Central memory CD8-positive, alpha-beta T cell (primary cell): Measurements from ENCODE around the gene SH2D2A.

Source experiments
- ATAC-seq: fragments of 150-1000 bp; cut with Tn5 transposase; replicated peaks from 2 replicates; pipeline ENCODE4 v1.10.0; 2022; ENCODE audit warnings: mild to moderate bottlenecking, moderate FRiP score, moderate number of reproducible peaks; ENCODE audit not compliant: poor library complexity, severe bottlenecking; ENCODE audit errors: extremely low read depth
- DNase-seq, 2 donors: peaks; one replicate each; pipeline ENCODE4 v3.0.0; 2021; ENCODE audit warnings: low spot score in 2 of 2
- H3K27ac Mint-ChIP-seq: one replicate; pipeline ENCODE4 v1.8.0; 2022; ENCODE audit warnings: low read depth, mild to moderate bottlenecking, moderate library complexity, mixed read lengths
- H3K27me3 Mint-ChIP-seq: one replicate; pipeline ENCODE4 v1.8.0; 2022; ENCODE audit warnings: mixed read lengths
- H3K36me3 Mint-ChIP-seq: one replicate; pipeline ENCODE4 v1.8.0; 2022; ENCODE audit warnings: mild to moderate bottlenecking, moderate library complexity, mixed read lengths; ENCODE audit not compliant: insufficient read depth
- H3K4me1 Mint-ChIP-seq: one replicate; pipeline ENCODE4 v1.8.0; 2022; ENCODE audit warnings: mixed read lengths
- H3K4me3 Mint-ChIP-seq: one replicate; pipeline ENCODE4 v1.8.0; 2022; ENCODE audit warnings: mild to moderate bottlenecking, moderate library complexity, mixed read lengths
- H3K9me3 Mint-ChIP-seq: one replicate; pipeline ENCODE4 v1.8.0; 2022; ENCODE audit warnings: mixed read lengths

Gene SH2D2A

DNA sequence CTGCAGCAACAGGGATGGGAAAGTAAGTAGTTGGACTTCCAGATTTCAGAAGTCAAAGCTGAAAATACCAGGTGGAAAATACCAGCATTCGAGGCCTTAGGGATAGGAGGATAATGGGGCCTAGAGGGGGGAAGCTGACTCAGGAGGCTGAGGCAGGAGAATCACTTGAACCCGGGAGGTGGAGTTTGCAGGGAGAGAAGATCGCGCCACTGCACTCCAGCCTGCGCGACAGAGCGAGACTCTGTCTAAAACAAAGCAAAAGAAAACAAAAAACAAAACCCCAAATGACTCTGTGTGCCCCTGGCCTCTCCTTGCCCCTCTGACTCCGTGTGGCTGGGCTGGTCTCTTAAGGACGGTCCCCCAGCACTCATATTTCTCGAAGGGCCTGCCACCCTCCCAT is 3.4 kb downstream of the SH2D2A start:
- ATAC-seq = no peak
- Mint-ChIP-seq H3K36me3 (peaks cover 68% of the 10 kb centered on the region), H3K9me3 (no peaks in the 10 kb centered on the region), H3K4me3 (peak overlapping the region; percentile 82), H3K27ac (peak overlapping the region; percentile 97), H3K4me1 (peaks cover 78% of the 10 kb centered on the region), H3K27me3 (no peaks in the 10 kb centered on the region)
- DNase-seq = no peak

DNA sequence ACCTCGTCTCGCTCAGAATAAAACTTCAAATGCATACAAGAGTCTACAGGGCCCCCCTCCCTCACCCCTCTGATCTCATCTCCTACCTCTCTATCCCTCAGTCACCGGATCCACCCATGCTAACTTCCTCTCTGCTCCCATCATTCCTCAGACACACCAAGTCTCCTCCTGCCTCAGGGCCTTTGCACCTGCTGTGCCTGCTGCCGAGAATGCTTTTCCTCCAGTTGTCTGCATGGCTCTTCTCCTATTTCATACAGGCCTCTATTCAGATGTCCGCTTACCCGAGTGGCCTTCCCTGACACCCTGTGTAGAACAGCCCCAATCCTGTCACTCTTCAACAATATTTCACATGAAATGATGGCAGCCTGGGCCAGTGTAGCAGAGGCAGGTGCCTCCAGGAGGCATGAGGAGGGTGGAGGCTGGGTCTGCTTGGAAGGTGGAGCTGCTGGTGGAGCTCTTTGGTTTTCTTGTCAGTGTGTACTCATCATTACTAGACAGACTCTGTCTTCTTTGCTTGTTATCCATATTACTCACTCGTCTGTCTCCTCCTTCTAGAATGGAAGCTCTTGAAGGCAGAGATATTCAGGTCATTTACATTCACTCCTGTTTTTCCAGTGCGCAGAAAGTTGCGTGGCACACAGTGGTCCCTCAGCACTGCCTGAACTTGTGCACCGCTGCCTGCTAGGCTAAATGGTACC is 4.2 kb downstream of the SH2D2A start:
- H3K36me3 Mint-ChIP-seq = peaks cover 71% of the 10 kb centered on the region
- peak overlapping the region; percentile 97 for H3K27ac Mint-ChIP-seq
- H3K4me1 Mint-ChIP-seq = peaks cover 87% of the 10 kb centered on the region
- H3K27me3 Mint-ChIP-seq = no peaks in the 10 kb centered on the region
- peak overlapping the region; percentile 82 for H3K4me3 Mint-ChIP-seq
- ATAC-seq (no peak), DNase-seq (no peak)
- no peaks in the 10 kb centered on the region for H3K9me3 Mint-ChIP-seq

- DNase-seq (no peak), ATAC-seq (no peak)
- Mint-ChIP-seq H3K9me3 (no peaks in the 10 kb centered on the region), H3K4me1 (peaks cover 79% of the 10 kb centered on the region), H3K36me3 (peaks cover 68% of the 10 kb centered on the region), H3K27me3 (no peaks in the 10 kb centered on the region), H3K4me3 (peak overlapping the region; percentile 82), H3K27ac (peak overlapping the region; percentile 97)
These were observed 5.5 kb downstream of the SH2D2A start for GRCh38 chr1:156811168-156811567.

- H3K36me3 Mint-ChIP-seq = peaks cover 69% of the 10 kb centered on the region
- no peak overlapping the region for H3K4me3 Mint-ChIP-seq
- no peak for DNase-seq
- H3K27ac Mint-ChIP-seq = peak overlapping the region; percentile 94
- H3K27me3 Mint-ChIP-seq = no peaks in the 10 kb centered on the region
- H3K4me1 Mint-ChIP-seq = peaks cover 67% of the 10 kb centered on the region
- no peaks in the 10 kb centered on the region for H3K9me3 Mint-ChIP-seq
- ATAC-seq = no peak
These were observed 6.8 kb downstream of the SH2D2A start for GRCh38 chr1:156809711-156810366.

- Mint-ChIP-seq H3K4me3 (peak overlapping the region; percentile 23), H3K27ac (peak overlapping the region; percentile 94), H3K9me3 (no peaks in the 10 kb centered on the region), H3K36me3 (peaks cover 63% of the 10 kb centered on the region), H3K27me3 (no peaks in the 10 kb centered on the region), H3K4me1 (peaks cover 67% of the 10 kb centered on the region)
- ATAC-seq (no peak), DNase-seq (no peak)
These were observed 7.4 kb downstream of the SH2D2A start for GRCh38 chr1:156809281-156809680.

DNA sequence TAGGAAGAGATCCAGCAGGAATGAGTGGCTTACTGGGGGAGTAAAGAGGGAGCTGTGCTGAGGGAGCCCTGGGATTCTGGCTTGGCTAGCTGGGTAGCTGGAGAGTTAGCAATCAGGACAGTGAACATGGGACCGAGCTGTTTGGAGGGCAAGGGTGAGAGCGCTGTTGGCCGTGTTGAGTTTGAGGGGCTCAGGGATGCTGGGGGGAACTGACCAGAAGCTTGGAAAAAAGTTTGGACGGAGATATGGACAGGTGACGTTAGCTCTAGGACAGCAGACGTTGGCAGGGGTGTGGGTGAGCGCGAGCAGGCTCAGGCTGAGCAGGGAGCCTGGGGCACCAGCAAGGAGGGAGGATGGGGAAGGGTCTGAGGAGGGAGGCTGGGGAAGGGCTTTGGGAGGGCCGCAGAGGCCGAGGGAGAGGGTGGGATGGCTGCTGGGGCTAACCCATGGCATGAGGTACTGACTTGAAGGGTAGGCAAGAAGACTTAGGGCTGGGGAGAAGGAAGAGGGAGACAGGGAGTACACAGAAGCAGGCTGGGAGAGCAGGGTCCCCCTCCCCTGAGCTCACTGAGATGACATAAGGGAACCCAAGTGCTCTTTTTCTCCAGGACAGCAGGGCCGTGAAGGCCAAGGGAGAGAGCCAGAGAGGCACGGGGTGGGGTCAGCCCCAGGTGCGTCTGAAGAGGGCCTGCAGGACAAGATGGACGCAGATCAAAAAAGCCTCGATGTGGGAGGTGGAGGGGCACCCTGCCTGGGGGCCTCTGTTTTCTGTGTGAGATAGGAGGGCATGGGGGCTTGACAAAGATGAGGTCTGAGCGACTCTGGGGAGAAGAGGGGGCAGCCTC is 8.2 kb downstream of the SH2D2A start:
- H3K4me1 Mint-ChIP-seq = peaks cover 67% of the 10 kb centered on the region
- H3K9me3 Mint-ChIP-seq = no peaks in the 10 kb centered on the region
- no peaks in the 10 kb centered on the region for H3K27me3 Mint-ChIP-seq
- ATAC-seq = no peak
- peak overlapping the region; percentile 94 for H3K27ac Mint-ChIP-seq
- peak overlapping the region; percentile 41 for H3K4me3 Mint-ChIP-seq
- H3K36me3 Mint-ChIP-seq = peaks cover 60% of the 10 kb centered on the region
- DNase-seq = no peak

GRCh38 chr1:156807627-156808026 is 9.0 kb downstream of the SH2D2A start:
- Mint-ChIP-seq H3K36me3 (peaks cover 64% of the 10 kb centered on the region), H3K4me1 (peaks cover 64% of the 10 kb centered on the region), H3K4me3 (peak overlapping the region; percentile 41), H3K27me3 (no peaks in the 10 kb centered on the region), H3K9me3 (no peaks in the 10 kb centered on the region), H3K27ac (peak overlapping the region; percentile 94)
- DNase-seq = no peak
- peak; percentile 30 for ATAC-seq

DNA sequence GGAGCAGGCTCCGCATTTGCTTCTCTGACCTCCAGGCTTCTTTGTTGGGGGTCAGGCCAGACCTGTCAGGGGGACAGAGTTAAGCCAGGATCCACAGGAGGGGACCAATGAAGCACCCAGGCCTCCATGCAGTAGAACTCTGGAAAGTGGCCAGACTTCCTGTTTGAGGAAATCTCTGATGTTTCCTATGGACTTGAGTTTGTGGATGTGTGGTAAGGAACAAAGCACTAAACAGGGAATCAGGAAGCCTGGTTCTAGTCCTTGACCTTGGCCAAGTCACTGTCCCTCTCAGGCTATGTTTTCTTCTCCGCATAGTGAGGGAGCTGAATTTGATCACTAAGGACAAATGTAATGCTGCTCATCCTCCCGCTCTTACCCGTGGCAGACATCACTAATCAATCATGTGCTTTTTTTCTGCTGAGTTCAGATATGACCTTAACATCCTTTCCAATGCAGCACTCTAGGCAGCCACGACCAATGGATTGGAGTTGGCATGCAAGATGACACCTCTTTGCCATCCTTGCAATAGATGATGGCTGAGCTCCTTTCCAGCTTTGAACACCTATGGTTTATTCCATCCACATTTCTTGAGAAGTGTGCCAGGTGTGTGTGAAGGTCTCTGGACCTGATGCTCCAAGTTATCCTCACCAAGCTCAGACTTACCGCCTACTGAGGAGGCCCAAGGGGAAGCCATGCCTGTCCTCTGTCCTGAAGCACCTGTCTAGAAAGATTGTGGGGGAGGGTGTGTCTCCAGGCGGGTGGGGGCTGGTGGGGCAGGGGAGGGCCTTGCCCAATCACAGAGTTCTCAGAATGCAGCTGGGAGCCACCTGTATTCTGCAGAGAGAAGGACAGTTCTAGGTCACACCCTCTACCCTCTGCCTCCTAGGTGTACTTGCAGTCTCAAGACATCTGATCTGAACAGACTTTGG is 9.9 kb downstream of the SH2D2A start:
- H3K4me1 Mint-ChIP-seq = peaks cover 61% of the 10 kb centered on the region
- H3K9me3 Mint-ChIP-seq = no peaks in the 10 kb centered on the region
- peak overlapping the region; percentile 41 for H3K4me3 Mint-ChIP-seq
- no peaks in the 10 kb centered on the region for H3K27me3 Mint-ChIP-seq
- peaks cover 58% of the 10 kb centered on the region for H3K36me3 Mint-ChIP-seq
- DNase-seq = no peak
- no peak for ATAC-seq
- peak overlapping the region; percentile 94 for H3K27ac Mint-ChIP-seq

GRCh38 chr1:156805766-156806511 is 10.7 kb downstream of the SH2D2A start:
- ATAC-seq (no peak), DNase-seq (no peak)
- no peaks in the 10 kb centered on the region for H3K9me3 Mint-ChIP-seq
- H3K4me1 Mint-ChIP-seq = peaks cover 59% of the 10 kb centered on the region
- H3K27ac Mint-ChIP-seq = peak overlapping the region; percentile 94
- H3K4me3 Mint-ChIP-seq = no peak overlapping the region
- H3K36me3 Mint-ChIP-seq = peaks cover 53% of the 10 kb centered on the region
- H3K27me3 Mint-ChIP-seq = no peaks in the 10 kb centered on the region

DNA sequence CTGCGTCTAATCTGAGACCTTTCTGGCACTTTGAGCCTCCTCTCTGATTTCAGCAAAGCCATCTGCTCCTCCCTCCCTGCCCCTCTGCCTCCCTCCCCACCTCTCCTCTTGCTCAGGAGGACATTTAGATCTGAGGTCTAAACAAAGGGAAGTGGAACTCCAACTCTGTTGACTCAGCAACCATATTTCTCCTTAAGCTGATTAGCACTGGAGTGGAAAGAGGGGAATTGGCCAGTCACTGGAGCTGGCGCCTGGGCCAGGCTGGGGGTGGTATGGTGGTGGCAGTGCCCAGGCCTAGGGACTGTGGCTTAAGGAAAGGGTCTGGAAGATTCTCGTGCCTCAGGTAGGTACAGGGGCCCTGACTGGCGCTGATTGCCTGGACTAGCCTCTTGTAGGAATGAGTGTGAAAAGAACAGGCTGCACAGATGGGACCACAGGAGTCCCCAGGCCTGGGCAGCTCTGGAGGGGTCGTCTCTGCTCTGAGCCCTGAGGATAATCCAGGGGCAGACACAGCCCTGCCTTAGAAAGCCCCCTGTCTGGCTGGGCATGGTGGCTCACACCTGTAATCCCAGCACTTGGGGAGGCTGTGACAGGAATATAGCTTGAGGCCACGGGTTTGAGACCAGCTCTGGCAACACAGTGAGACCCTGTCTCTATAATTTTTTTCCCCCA is 11.9 kb downstream of the SH2D2A start:
- H3K4me3 Mint-ChIP-seq = no peak overlapping the region
- ATAC-seq (no peak), DNase-seq (no peak)
- H3K4me1 Mint-ChIP-seq = peaks cover 57% of the 10 kb centered on the region
- no peaks in the 10 kb centered on the region for H3K27me3 Mint-ChIP-seq
- H3K9me3 Mint-ChIP-seq = no peaks in the 10 kb centered on the region
- H3K36me3 Mint-ChIP-seq = peaks cover 49% of the 10 kb centered on the region
- peak overlapping the region; percentile 94 for H3K27ac Mint-ChIP-seq

DNA sequence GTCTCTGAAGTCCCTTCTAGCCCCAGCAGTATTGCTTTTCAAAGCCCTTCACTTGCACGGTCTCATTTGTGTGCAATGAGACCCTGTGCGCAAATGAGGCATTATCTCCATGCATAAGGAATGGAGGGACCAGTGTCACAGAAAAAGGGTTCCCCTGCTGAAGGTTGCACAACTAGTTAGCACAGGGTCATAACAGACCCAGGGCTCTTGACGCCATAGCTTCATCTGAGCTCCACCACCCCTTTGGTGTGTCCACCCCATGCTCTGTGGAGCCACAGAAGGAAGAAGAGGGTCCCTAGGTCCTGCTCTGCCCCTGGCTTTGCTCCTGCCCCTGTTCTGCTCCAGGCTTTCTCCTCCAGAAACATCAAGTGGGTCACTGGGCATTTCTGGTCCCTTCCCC is 12.6 kb downstream of the SH2D2A start:
- DNase-seq (no peak), ATAC-seq (no peak)
- Mint-ChIP-seq H3K4me1 (peaks cover 50% of the 10 kb centered on the region), H3K27ac (peak overlapping the region; percentile 94), H3K9me3 (no peaks in the 10 kb centered on the region), H3K27me3 (no peaks in the 10 kb centered on the region), H3K36me3 (peaks cover 49% of the 10 kb centered on the region), H3K4me3 (no peak overlapping the region)
